HG03097 (cell line): ENCODE measurements around the gene FEM1A.
"Not testable (repeated sequence)": the region's sequence is repeated elsewhere in the genome, so short reads cannot be mapped to it uniquely, and the experiment has no call there.

Experiments
- ATAC-seq: cut with Tn5 transposase; IDR thresholded peaks from one replicate; pipeline ENCODE4 v1.9.1; 2021; ENCODE audit not compliant: unreplicated experiment, low FRiP score

Gene FEM1A

GRCh38 chr19:4772566-4772965 lies 19.0 kb upstream of the FEM1A start:
- no peak for ATAC-seq

- no peak for ATAC-seq
Measured at GRCh38 chr19:4773047-4773640, 18.4 kb upstream of the FEM1A start.

- ATAC-seq, result no peak
Measured at GRCh38 chr19:4774136-4774535, 17.4 kb upstream of the FEM1A start.

- no peak for ATAC-seq
Measured at GRCh38 chr19:4775627-4776152, 15.8 kb upstream of the FEM1A start.

GRCh38 chr19:4776436-4777211 lies 14.9 kb upstream of the FEM1A start:
- no peak for ATAC-seq

- ATAC-seq, result not testable (repeated sequence)
Measured at GRCh38 chr19:4778124-4778523, 13.4 kb upstream of the FEM1A start.

GRCh38 chr19:4780860-4781259 lies 10.7 kb upstream of the FEM1A start:
- no peak for ATAC-seq

GRCh38 chr19:4781801-4782200 lies 9.7 kb upstream of the FEM1A start:
- ATAC-seq, result no peak

GRCh38 chr19:4786412-4787016 lies 5.0 kb upstream of the FEM1A start:
- not testable (repeated sequence) for ATAC-seq

- not testable (repeated sequence) for ATAC-seq
Measured at GRCh38 chr19:4792019-4792865, 708 bp downstream of the FEM1A start.

GRCh38 chr19:4792866-4793195 lies 1.3 kb downstream of the FEM1A start:
- not testable (repeated sequence) for ATAC-seq

GRCh38 chr19:4793278-4793677 lies 1.7 kb downstream of the FEM1A start:
- not testable (repeated sequence) for ATAC-seq

- ATAC-seq, result no peak
Measured at GRCh38 chr19:4794971-4795370, 3.4 kb downstream of the FEM1A start.

GRCh38 chr19:4795400-4795799 lies 3.9 kb downstream of the FEM1A start:
- ATAC-seq, result no peak

- no peak for ATAC-seq
Measured at GRCh38 chr19:4800591-4801081, 9.1 kb downstream of the FEM1A start.

GRCh38 chr19:4801085-4801619 lies 9.6 kb downstream of the FEM1A start:
- ATAC-seq, result no peak

GRCh38 chr19:4802711-4803110 lies 11.2 kb downstream of the FEM1A start:
- ATAC-seq, result no peak

GRCh38 chr19:4803736-4804695 lies 12.5 kb downstream of the FEM1A start:
- ATAC-seq, result no peak

GRCh38 chr19:4805140-4805539 lies 13.6 kb downstream of the FEM1A start:
- ATAC-seq, result not testable (repeated sequence)
